Heart left ventricle (tissue), 13 donors: Measurements from ENCODE around the gene PACRG.

Source experiments
- CTCF ChIP-seq, 12 donors: fragments of 200-600 bp; sonication (generic) in 4 of 12; IDR thresholded peaks; one replicate each; pipeline versions ENCODE4 v1.5.0 to v1.8.0; 2018 to 2022; ENCODE audit warnings: antibody characterized with exemption in 12 of 12, mild to moderate bottlenecking in 5 of 12
- POLR2A ChIP-seq, 2 donors: fragments of 450-650 bp; IDR thresholded peaks; one replicate each; pipeline ENCODE4 v1.6.1; 2017; ENCODE audit warnings: antibody characterized with exemption in 2 of 2, mild to moderate bottlenecking in 2 of 2, moderate library complexity in 2 of 2
- donor health status: ischemic (EF 13 %, LVEDD 7.1; RV severe dilation, severe dysfunction).
- donor health status: DM: no; HTN: yes; CAD: no.
- donor health status: DM: no; HTN: no; CAD: no.
- donor health status: ischemic (EF 25% LVEDD 6.9; RV normal size, moderate dysfunction).
- donor health status: ischemic (EF 25% LVEDD 5.7; RV mildly dilated, moderate dysfunction).
- donor health status: ischemic (EF 35%, LVEDD 5.7; RV mildly dilated, moderate dysfunction).
- donor health status: nonischemic (EF 11% LVEDD 7.7; RV severe dilation, severe dysfunction).
- donor health status: DM: yes; HTN: yes; CAD: no.
- donor health status: PGD.
- donor health status: ischemic (EF 29% LVEDD 5.4; RV normal size, mild dysfunction).
- donor health status: nonischemic (EF 23%, LVEDD 6.1; RV moderate dilation, normal function).

- TF ChIP-seq CTCF (IDR thresholded peaks at IDR 0.05) (no peak), POLR2A (IDR thresholded peaks at IDR 0.05) (no peak)
These were observed 504.9 kb downstream of the PACRG start for GRCh38 chr6:163232649-163233048.
